ENCODE data around the gene CD200R1L. TPM values are rescaled to one million over a fixed set of nuclear protein-coding genes. Genes with fewer than 3 reads are reported as not detected.

CD200R1L gene
- total RNA-seq, 1 donor from 2014 or later = not detected

DNA sequence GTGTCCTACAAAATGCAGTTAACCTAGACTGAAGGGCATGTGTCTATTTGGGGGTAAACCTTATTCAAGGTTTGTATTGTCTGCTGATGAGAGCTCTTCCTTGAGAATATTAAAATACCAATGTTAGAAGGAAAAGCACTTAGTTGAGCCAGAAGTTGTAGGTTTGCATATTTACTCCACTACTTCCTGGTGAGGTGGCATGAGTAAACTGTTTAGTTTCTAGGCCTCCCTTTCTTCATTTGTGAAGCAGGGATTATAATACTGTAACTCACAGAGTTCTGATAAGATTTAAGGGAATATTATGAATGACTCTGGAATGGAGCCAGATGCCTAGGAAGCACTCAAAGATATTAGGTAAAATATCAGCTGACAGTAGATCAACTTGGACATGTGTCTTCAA lies 46.7 kb downstream of the CD200R1L start:
- DNase-seq (ENCODE audit: low read depth, low spot score) = no peak
- Mint-ChIP-seq H3K4me1 (no peaks in the 10 kb centered on the region), H3K36me3 (ENCODE audit: low read depth) (no peaks in the 10 kb centered on the region), H3K9me3 (no peaks in the 10 kb centered on the region), H3K27me3 (ENCODE audit: low read depth) (no peaks in the 10 kb centered on the region), H3K4me3 (no peak overlapping the region), H3K27ac (ENCODE audit: unreplicated experiment) (no peak overlapping the region)
- TF ChIP-seq, protein P1, sequence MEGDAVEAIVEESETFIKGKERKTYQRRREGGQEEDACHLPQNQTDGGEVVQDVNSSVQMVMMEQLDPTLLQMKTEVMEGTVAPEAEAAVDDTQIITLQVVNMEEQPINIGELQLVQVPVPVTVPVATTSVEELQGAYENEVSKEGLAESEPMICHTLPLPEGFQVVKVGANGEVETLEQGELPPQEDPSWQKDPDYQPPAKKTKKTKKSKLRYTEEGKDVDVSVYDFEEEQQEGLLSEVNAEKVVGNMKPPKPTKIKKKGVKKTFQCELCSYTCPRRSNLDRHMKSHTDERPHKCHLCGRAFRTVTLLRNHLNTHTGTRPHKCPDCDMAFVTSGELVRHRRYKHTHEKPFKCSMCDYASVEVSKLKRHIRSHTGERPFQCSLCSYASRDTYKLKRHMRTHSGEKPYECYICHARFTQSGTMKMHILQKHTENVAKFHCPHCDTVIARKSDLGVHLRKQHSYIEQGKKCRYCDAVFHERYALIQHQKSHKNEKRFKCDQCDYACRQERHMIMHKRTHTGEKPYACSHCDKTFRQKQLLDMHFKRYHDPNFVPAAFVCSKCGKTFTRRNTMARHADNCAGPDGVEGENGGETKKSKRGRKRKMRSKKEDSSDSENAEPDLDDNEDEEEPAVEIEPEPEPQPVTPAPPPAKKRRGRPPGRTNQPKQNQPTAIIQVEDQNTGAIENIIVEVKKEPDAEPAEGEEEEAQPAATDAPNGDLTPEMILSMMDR (conservative IDR thresholded peaks at IDR 0.05) = no peak

DNA sequence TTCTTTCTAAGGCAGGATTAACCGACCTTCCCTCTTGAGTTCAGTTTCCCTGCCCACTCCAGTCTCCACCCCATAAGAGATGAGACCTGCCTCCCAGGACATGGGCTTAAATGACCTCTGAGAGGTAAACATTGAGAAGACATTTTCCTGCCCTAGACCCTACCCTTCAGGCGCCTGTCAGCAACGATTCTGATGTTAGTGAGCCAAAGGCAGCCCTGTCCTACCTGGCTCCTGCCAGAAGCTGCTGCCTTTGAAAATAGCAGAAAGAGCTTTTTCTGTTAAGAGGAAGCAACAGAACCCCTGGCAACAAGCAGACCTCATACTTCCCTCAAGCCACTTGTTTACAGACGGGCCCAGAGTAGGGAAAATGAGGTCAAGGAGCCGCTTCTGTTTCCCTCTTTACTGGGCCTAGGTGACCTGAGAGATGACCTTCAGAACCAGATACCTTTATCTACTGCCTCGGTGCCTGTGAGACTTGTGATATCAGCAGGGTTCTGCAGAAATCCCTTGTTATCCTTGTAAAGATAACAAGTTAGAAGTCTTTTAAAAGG lies 52.0 kb downstream of the CD200R1L start:
- H3K36me3 Mint-ChIP-seq (ENCODE audit: low read depth) = no peaks in the 10 kb centered on the region
- no peak for DNase-seq (ENCODE audit: low read depth, low spot score)
- no peaks in the 10 kb centered on the region for H3K27me3 Mint-ChIP-seq (ENCODE audit: low read depth)
- H3K4me3 Mint-ChIP-seq = no peak overlapping the region
- no peak overlapping the region for H3K27ac Mint-ChIP-seq (ENCODE audit: unreplicated experiment)
- TF ChIP-seq, protein P1 (conservative IDR thresholded peaks at IDR 0.05) = no peak
- no peaks in the 10 kb centered on the region for H3K4me1 Mint-ChIP-seq
- H3K9me3 Mint-ChIP-seq = peaks cover 2% of the 10 kb centered on the region

- peaks cover 2% of the 10 kb centered on the region for H3K9me3 Mint-ChIP-seq
- TF ChIP-seq, protein P1 (conservative IDR thresholded peaks at IDR 0.05) = no peak
- no peak overlapping the region for H3K4me3 Mint-ChIP-seq
Measured at GRCh38 chr3:112793326-112794081, 53.2 kb downstream of the CD200R1L start.

DNA sequence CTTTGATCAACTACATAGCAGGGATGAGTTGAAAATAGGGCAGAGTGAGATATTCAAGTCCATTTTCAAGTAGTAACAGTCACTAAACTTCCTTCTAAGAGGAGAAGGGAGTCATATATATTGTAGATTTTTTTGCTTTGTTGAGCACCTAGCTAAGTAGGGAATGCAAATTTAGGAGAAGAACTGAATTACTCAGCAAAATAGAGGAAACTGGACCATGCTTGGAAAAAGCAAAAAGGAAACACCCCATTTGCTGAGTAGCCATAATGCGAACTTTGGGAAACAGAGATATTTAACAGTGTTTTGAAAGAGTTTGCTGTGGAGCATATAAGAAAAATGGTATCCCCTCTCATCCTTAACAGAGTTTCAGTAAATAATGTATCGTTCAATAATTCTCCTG lies 54.9 kb downstream of the CD200R1L start:
- DNase-seq (ENCODE audit: low read depth, low spot score) = no peak
- peaks cover 5% of the 10 kb centered on the region for H3K36me3 Mint-ChIP-seq (ENCODE audit: low read depth)
- H3K4me3 Mint-ChIP-seq = no peak overlapping the region

More at GRCh38 chr3:112793326-112794081, 53.2 kb downstream of the CD200R1L start:
- Mint-ChIP-seq H3K27ac (ENCODE audit: unreplicated experiment) (no peak overlapping the region), H3K36me3 (ENCODE audit: low read depth) (no peaks in the 10 kb centered on the region), H3K4me1 (no peaks in the 10 kb centered on the region), H3K27me3 (ENCODE audit: low read depth) (no peaks in the 10 kb centered on the region)
- no peak for DNase-seq (ENCODE audit: low read depth, low spot score)

GRCh38 chr3:112789787-112790186 lies 56.9 kb downstream of the CD200R1L start:
- H3K36me3 Mint-ChIP-seq (ENCODE audit: low read depth) = peaks cover 5% of the 10 kb centered on the region

More for the DNA sequence above, 54.9 kb downstream of the CD200R1L start:
- H3K4me1 Mint-ChIP-seq = no peaks in the 10 kb centered on the region
- H3K27ac Mint-ChIP-seq (ENCODE audit: unreplicated experiment) = no peak overlapping the region
- H3K9me3 Mint-ChIP-seq = peaks cover 6% of the 10 kb centered on the region
- H3K27me3 Mint-ChIP-seq (ENCODE audit: low read depth) = no peaks in the 10 kb centered on the region
- TF ChIP-seq, protein P1 (conservative IDR thresholded peaks at IDR 0.05) = no peak

More at GRCh38 chr3:112789787-112790186, 56.9 kb downstream of the CD200R1L start:
- TF ChIP-seq, protein P1 (conservative IDR thresholded peaks at IDR 0.05) = no peak
- Mint-ChIP-seq H3K27ac (ENCODE audit: unreplicated experiment) (peak overlapping the region; percentile 46), H3K4me3 (no peak overlapping the region), H3K4me1 (no peaks in the 10 kb centered on the region), H3K27me3 (ENCODE audit: low read depth) (no peaks in the 10 kb centered on the region), H3K9me3 (peaks cover 6% of the 10 kb centered on the region)
- DNase-seq (ENCODE audit: low read depth, low spot score) = no peak

All from neural crest cell (in vitro differentiated cells).